Stimulated activated CD8-positive, alpha-beta memory T cell treated with anti-CD3 and anti-CD28 coated beads, Interleukin-4, amount 100 ng/mL, for 24 hours (primary cell): ENCODE results near the gene ANKRD36.
"Not testable (repeated sequence)": the region's sequence is repeated elsewhere in the genome, so short reads cannot be mapped to it uniquely, and the experiment has no call there.

Experiments
- DNase-seq: peaks from one replicate; pipeline ENCODE4 v3.0.0-alpha.2; 2020; ENCODE audit warnings: low read depth

Gene ANKRD36

DNA sequence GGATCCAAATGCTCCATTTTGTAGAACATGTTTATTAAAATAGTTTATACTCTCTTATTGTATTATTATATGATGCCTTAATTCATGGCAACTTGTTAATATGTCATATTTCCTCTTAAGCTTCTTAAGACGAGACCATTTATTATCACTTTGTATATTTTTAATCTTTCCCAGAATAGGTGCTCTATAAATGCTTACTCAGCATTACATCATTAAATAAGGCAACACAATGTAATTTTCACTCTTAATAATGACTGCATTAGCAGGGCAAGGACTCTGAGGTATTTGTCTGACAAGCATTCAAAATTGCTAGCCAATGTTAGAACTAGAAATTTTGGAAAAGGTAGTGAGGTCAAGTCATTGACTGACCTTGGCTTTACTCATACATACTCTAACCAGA, 180.7 kb downstream of the ANKRD36 start:
- not testable (repeated sequence) for DNase-seq
